ENCODE measurements around the gene B4GALT5. TPM values are rescaled to one million over a fixed set of nuclear protein-coding genes. Genes with fewer than 3 reads are reported as not detected.
"Not testable (repeated sequence)": the region's sequence is repeated elsewhere in the genome, so short reads cannot be mapped to it uniquely, and the experiment has no call there.

The B4GALT5 gene
- total RNA-seq, 1 experiment from 2014 or later, result 13.3 TPM

DNA sequence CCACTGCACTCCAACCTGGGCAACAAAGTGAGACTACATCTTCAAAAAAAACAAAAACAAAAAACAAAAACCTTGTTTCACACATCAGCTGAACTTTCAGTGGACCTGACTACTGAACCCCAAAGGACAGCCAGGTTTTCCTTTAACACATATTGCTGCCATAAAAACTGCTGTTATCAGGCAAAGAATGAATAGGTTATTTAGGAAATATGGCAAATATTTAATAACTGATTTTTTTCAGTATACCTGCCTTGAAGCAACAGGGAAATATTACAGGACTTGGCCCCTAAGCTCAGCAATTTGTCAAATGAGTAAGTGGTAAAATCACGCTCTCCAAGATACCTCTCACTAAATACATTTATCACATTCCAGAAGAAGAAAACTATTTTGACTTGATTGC is 34.0 kb downstream of the B4GALT5 start:
- no peak for DNase-seq (ENCODE audit: low spot score)

DNA sequence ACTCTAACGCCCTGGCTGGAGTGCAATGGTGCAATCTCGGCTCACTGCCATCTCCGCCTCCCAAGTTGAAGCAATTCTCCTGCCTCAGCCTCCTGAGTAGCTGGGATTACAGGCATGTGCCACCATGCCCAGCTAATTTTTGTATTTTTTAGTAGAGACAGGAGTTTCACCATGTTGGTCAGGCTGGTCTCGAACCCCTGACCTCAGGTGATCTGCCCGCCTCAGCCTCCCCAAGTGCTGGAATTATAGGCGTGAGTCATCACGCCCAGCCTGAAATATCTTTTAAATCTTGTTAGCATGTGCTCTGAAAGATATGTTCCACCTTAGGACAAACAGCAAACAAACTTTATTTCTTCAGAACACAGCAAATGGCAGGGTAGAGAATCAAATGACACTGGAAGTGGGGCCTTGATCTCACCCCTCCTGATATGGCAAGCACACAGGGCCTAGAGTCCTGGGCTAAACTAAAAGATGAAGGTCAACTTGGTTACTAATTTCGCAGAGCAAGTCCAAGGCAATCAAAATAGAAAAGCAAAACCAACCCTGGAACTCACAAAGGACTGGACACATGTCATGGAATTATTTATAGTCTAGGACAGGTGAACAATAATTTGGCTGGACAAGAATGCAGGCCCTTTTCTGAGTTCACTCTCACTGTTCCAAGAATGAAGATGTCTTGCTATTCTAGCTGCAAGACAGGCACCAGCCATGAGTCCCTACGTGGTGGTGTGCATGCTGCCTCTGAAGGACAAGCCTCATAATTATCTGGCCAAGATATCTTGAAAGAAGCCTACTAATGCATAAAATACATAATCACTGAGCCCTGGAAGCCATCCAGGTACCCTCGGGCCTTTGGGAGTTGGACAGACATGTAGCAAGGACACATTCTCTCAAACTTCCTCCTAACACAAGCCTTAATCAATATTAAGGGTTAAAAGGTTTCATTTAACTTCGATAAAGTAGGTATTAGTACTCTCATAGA is 35.6 kb downstream of the B4GALT5 start:
- peak; percentile 19 for DNase-seq (ENCODE audit: low spot score)

DNA sequence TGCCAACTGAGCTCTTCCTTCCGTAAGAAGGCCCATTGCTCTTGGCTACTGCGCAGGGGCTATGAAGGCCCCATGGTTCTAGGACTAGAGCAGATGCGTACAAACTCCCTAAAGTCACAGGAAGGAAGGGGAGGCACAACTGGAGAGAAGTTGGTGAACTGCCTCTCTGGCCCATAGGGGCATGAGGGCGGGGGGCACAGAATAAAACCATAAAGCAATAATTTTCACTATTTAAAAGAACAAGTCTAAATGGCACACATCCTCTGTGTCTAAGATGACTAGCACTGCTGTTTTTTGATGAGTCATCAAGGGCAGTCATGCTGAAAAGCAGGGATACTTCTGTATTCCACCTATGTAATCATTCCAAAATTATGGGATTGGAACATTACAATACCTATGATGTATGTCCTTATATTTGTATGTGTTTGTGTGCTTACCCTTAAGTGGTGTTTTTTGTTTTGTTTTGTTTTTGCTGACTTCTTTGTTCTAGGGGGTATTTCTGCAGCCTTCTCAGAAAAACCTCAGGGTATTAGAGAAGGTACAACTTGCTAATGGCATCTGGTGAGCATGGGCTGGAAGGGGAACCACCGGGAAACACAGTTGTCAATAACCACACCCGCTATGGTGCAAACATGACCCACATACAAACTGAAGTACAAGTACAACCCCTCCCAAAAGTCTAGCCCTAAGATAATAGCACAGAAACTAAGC is 36.9 kb downstream of the B4GALT5 start:
- peak; percentile 25 for DNase-seq (ENCODE audit: low spot score)

DNA sequence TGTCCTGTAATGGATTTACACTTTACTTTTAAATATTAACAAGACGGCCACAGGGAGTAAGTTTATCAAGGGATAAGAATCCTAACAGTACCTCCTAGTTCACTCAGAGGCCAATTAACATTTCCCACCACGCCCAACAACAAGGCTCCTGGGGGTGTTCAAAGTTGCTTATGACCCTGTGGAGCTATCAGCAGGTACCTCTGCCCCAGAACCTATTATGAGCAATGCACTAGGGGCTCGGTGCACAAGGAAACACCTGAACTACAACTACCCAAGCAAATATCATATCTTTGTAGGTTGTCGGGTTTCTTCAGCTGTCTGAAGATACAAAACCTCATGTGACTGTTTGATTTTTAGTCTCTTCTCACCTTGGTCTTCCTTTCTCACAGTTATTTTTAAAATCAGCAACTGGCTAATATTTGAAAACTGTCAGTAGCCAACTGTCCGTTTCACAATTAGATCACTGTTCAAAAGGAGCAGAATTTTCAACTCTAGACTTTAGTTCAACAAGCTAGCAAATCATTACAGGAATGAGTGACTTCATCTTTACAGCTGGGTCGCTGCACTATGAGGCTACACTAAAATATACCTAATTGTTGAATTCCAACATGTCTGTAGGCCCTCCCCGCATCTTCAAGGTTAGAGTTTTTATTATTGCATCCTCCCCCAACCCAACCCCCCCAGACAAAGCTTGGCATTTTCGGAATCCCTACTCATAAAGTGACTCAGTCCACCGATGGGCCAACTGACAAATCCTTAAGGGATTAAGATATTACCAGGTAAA is 38.1 kb downstream of the B4GALT5 start:
- DNase-seq (ENCODE audit: low spot score), result no peak

DNA sequence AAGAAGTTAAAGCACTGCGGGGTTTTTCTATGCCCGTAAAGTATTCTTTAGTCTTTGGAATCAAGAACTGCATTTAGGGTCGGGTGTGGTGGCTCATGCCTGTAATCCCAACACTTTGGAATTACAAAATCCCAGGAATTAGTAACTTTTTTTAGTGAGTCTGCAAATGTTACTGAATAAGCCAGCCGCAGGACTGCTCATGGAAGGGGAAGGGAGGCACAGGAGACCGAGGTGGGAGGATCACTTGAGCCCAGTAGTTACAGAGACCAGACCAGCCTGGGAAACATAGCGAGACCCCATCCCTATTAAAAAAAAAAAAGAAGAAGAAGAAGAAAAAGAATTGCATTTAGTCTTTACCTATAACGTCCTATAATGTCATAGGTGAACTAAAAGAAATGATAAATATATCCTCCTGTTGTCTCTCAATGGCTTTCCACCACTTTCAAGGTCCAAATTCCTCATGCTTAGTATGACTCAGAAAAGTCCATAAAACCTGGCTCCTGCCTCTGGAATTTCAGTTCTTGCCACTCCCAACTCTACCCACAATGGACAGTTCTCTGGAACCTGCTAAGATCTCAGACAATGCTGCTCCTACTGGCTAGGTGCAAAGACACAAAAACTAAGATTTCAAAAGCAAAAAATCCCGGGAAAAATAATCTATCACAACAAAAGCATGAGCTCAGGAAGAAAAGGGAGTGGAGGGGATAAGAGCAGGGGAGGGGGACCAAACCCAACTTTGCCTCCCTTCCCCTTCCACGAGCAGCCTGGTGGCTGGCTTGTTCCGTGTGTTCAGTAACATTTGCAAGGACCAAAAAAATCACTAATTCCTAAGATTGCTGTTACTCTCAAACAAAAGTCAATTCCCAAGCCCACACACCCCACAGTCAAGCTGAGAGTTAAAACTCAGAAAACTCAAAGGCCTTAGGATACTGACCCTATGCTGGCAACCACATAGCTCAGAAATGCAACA is 39.0 kb downstream of the B4GALT5 start:
- DNase-seq (ENCODE audit: low spot score), result peak; percentile 42

DNA sequence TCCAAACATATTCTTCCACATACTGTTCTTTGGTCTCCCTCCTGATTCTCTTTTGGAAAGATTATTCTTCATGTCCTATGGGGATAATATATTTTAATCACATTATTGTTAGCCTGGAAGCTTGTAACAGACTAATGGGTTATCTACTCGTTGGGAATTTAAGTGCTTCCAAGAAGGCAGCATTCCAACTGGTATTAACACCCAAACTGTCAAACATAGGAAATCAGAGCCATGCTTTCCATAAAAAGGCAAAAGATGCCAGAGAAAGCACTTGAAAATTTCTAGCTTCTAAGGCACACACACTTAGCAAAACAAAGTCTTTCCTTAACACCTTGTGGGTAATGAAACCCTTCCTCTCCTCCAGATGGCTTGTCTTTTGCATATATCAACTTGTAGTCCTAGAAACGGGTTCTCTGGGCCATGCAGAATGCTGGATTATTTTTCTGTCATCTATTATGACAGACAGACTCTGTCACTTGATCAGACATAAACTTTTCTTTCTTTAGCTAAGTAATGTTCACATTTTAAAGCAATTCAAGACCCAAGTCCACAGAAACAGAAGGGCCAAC is 41.5 kb downstream of the B4GALT5 start:
- no peak for DNase-seq (ENCODE audit: low spot score)

DNA sequence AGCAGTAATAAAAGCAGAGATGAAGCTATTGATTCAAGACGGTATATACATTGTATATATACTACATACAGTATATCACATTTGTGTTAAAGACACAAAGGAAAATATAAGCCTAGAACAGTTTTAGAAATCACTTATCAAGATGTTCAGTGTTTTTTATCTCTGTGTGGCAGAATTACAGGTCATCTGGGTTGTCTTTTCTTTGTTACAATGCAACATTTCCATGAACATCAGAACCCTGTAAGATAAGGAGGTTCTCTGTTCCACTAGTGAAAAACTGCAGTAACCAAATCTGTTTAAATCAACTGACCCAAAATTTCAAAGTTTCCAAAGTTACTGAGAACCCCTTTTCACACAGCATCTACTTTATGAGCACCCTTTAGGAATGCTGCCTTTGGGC is 42.2 kb downstream of the B4GALT5 start:
- DNase-seq (ENCODE audit: low spot score), result no peak

DNA sequence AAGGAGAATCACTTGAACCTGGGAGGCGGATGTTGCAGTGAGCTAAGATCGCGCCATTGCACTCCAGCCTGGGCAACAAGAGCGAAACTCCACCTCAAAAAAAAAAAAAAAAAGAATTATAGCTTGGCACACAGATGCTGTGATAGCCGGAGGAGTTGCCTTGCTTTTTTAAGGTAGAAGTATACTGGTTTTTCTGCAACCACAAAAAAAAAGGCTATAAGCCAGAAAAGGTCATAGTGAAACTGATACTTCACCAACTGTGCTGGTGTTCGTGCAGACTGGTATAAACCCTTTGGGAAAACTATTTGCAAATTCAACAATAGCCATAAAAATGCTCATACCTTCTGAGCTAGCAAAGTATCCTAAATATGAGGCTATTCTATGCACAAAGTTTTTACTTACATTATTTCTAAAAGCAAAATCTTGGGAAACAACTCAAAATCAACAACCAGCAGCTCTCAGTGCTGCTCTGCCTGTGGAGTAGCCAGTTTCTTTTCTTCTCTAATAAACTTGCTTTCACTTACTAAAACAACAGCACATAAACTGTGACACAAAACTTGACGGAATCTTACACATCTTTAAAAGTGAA is 44.0 kb downstream of the B4GALT5 start:
- no peak for DNase-seq (ENCODE audit: low spot score)

DNA sequence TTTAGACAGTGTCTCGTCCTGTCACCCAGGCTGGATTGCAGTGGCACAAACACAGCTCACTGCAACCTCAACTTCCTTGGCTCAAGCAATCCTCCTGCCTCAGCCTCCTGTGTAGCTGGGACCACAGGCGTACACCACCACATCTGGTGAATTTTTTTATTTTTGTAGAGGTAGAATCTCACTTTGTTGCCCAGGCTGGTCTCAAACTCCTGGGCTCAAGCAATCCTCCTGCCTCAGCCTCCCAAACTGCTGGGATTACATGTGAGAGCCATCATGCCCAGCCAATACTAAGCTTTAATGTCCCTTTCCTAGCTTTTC is 44.8 kb downstream of the B4GALT5 start:
- DNase-seq (ENCODE audit: low spot score), result not testable (repeated sequence)

DNA sequence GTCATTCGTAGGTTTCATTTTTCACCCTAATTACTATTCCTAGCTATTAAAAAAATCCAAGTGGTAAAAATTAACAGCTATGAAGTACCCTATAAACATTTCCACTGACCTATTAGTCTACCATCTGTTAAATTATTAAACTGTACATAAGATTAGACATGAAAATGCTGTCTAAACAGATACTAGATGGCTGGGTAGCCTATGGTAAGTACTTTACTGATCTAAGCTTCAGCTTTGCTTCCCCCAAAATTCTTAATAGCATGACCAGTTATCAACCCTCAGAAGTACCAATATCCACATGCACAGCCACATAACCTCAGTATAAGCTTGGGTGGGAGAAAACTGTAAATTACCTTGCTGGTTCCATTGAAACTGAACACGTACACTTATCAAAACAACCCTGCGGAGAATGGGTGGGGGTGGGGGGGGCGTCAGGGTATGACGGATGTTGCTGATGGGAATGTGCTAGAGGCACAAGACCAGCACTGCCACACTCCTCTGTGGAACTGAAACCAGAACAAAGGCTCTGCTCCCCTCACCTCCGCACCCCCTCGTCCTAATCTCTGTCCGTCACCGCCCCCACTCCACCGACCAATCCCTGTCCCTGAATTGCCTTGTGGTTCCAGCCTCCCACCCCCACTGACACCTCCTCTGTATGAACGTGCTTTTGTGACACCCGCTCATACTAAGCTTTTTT is 45.3 kb downstream of the B4GALT5 start:
- DNase-seq (ENCODE audit: low spot score), result no peak

DNA sequence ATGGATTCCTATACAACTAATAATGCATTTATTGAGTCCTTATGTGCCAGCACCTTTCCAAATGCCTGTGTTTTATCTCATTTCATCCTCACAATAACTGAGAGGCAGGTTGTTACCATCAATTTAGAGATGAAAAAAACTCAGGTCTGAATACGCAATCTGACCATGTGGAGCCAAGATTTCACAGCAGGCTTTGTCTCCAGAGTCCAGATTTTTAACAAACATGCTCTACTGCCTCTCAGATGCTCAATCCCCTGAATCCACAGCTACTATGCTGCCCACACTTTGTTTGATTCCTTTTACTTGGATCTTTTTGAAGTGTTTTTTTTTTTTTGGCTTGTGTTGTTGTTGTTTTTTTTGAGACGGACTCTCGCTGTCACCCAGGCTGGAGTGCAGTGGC is 46.8 kb downstream of the B4GALT5 start:
- no peak for DNase-seq (ENCODE audit: low spot score)

DNA sequence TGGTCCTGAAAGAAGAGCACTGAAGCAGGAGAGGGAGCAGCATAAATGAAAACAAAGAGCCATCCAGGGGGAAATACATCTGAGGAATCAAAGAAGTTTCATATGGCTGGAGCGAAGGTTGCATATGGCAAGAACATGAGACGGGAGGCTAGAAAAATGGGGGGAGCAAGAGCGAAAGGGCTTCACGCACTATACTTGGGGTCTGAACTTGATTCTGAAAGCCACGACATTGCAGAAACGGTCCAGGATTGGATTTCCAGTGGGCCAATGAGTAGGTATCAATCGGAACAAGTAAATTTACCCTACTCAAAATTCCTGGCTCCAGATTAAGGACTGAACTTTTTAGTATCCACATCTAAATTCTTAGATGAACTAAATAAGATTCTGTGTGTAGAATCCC is 47.9 kb downstream of the B4GALT5 start:
- DNase-seq (ENCODE audit: low spot score), result no peak

DNA sequence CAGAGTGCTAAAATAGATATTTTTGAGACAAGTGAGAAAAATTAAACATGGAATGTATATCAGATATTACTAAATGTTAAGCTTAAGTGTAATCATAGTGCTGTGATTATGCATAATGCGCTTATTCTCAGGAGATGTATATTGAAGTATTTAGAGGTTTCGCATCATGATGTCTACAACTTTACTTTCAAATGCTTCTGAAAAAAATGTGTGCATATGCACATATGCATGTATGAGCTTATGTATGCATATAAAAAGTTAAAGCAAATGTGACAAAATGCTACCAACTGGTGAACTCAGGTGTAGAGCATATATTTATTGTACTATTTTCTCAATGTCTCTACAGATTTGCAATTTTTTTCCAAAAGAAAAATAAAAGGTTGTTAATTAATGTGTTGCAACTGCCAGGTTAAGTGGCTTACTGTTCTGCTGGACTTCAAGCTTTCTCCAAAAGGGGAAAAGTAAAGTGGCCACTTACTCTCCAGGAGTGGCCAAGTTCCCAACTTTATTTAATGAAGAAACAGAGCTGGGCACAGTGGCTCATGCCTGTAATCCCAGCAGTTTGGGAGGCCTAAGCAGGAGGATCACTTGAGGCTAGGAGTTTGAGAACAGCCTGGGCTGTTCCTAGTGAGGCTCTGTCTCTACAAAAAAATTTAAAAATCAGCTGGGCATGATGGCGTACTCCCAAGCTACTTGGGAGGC is 48.9 kb downstream of the B4GALT5 start:
- DNase-seq (ENCODE audit: low spot score), result no peak

DNA sequence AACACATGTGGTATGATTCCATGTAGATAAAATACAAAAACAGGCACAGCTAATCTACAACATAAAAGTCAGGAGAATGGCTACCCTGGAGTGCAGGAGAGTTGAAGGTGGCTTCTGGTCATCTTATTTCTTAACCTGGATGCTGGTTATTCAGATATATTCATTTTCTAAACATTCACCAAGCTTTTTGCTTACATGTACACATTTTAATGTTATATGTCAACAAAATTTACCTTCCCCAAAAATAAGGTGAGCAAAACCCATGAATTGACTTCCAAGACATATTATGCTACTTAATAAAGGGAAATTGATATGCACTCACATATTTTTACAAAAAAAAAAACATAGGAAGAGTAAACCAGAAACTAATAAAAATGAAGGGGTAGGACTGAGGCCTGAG is 50.6 kb downstream of the B4GALT5 start:
- no peak for DNase-seq (ENCODE audit: low spot score)

DNA sequence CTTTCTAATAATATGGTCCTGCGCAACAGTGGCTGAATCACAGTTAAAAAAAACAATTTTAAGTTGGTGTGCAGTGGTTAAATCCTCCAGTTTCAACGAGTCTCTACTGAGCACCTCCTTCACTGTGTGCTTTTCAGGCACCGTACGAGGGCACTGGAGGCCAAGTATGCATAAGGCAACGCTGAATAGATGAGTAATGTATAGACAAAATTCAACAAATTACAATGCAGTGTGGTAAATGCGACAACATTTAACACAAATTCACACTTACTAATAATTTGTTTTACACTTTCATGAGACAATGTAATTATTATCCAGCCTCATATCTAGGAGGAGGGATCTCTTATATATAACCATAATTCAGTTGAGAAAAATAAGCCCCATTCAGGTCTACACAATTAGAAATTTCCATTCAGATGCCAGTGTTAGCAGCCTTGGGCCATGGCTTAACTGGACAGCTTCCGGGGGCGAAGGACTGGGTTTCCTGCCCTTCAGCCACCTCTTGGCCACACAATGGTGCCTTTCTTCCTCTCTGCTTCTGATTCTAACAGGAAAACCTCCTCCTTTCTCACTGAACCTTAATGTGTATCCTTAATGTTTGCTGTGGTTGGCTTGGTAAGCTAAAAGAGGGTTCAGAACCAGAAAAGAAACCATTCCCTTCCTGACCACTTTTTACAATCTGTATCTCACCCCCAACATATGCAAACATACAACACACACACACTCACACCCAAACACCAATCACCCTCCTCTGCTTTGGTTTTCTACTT is 51.9 kb downstream of the B4GALT5 start:
- DNase-seq (ENCODE audit: low spot score), result no peak

DNA sequence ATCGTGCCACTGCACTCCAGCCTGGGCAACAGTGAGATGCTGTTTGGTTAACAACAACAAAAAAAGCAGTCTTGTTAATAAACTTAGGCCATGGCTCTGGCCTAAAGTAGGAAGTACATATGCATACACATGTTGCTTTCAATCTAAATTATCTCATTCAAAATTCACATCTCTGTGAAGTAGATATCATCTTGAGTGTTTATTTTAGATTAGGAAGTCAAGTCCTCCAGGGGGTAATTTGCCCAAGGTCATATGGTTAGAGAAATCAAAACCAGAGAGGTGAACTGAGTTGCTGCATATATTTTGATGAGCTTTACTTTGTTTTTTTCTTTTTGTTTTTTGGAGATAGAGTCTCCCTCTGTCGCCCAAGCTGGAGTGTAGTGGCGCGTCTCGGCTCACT is 52.8 kb downstream of the B4GALT5 start:
- no peak for DNase-seq (ENCODE audit: low spot score)

DNA sequence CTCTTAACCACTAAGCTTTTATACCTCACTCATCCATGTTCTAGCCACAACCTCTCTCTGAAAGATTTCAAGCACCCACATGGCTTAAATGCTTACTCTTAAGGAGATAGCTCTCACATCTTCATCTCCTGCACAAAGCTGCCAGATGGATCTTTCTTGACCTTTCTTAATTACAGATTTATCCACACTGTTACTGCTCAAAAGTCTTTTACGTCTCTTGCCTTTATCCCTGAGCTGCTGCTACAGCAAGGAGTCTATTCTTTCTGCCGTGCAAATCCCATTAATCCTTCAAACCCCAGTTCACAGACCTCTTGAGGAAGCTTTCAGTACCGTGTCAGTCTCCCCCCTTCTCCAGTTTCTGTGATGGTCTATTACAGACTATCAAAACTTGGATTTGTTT is 54.6 kb downstream of the B4GALT5 start:
- no peak for DNase-seq (ENCODE audit: low spot score)

DNA sequence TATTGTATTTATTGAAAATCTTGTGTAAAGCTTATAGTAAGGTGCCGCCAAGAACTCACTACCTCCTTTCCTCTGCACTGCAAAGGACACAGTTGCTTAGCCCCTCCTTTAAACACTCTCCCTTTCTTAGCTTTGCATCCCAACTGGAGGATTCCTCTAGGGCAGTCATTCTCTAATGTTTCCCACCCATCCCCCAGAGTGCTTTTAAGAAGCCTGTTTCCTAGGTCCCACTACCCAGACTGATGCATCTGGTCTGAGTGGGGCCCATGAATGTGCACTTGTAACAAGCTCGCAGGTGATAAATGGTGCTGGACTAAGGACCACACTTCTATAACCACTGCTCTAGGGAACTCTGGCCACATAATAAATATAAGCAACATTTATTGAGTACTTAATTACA is 55.2 kb downstream of the B4GALT5 start:
- no peak for DNase-seq (ENCODE audit: low spot score)
